D721Med (cell line): ENCODE results near the gene DCHS2.

Experiments used
- DNase-seq: peaks from one replicate; pipeline ENCODE4 v3.0.0; 2011; ENCODE audit warnings: low spot score; ENCODE audit not compliant: insufficient read length
- FAIRE-seq: peaks from 2 replicates; lab custom pipeline; 2011; peaks lifted over from hg19 to GRCh38; lab: Jason Lieb, UNC
- CTCF ChIP-seq: IDR thresholded peaks from 2 replicates; pipeline ENCODE4 v1.5.1; 2012; ENCODE audit warnings: mild to moderate bottlenecking, control low read depth; ENCODE audit not compliant: insufficient read depth; ENCODE audit errors: missing control alignments

DCHS2 gene

GRCh38 chr4:154304679-154305078 lies 186.9 kb downstream of the DCHS2 start:
- no peak for DNase-seq
- no peak for TF ChIP-seq CTCF
- no peak for FAIRE-seq

- no peak for TF ChIP-seq CTCF
- no peak for FAIRE-seq
- DNase-seq: no peak
Measured at GRCh38 chr4:154294652-154295350, 196.8 kb downstream of the DCHS2 start.

DNA sequence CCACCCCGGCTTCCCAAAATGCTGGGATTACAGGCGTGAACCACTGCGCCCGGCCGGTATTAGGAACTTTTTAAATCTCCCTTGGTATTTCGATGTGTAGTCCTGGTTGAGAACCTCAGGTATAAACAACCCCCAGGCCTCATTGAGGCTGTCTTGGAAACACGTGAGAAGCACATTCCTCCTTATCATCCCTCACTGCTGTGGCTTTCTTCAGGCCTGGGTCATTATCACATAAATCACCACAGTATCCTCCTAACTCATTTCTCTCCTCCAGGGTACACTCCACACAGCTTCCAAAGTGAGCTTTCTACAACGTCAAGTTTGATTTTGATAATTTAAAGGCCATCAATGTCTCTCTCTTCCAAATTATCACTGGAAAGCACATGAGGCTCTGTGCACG lies 198.2 kb downstream of the DCHS2 start:
- DNase-seq (no peak), FAIRE-seq (no peak)
- TF ChIP-seq CTCF: no peak

GRCh38 chr4:154292589-154292988 lies 199.0 kb downstream of the DCHS2 start:
- FAIRE-seq (no peak), DNase-seq (no peak)
- no peak for TF ChIP-seq CTCF

DNA sequence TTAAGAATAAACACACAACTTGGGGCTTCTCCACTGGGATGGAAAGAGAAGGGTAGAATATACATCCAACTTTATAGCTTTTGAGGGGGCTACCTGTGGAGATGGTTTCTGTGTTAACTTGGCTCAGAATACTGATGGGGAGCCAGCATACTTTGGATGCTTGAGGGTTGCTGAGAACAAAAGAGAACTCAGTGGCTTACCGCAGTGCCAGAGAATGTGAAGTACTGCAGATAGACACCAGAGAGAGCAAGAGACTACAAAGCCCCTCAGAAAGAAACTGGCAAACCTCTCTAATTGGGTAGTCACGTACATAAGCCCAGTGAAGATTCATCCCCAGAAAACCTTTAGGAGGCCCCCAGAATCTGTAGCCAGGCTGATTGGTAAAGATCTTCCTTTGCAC lies 214.4 kb downstream of the DCHS2 start:
- DNase-seq (no peak), FAIRE-seq (no peak)
- no peak for TF ChIP-seq CTCF

DNA sequence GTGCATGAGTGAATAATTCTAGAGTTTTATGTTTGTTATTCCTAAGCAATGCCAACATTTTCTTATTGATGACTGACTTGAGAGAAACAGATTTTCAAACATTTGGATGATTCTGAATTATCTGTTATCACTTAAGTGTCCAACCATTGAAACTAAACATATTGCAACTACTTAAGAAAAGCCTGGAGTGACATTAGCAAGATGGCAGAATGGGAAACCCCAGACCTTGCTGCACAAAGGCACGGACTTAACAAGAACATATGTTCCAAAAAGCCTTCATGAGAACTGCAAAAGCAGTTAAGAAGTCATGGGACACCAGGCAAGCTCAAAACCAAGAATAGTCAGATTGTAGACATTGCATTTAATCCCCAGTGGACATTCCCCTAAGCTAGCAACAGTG lies 215.1 kb downstream of the DCHS2 start:
- no peak for TF ChIP-seq CTCF
- FAIRE-seq (no peak), DNase-seq (no peak)

- DNase-seq (no peak), FAIRE-seq (no peak)
- no peak for TF ChIP-seq CTCF
Measured at GRCh38 chr4:154254999-154255398, 236.6 kb downstream of the DCHS2 start.
